ENCODE measurements around the gene A4GALT. TPM values are rescaled to one million over a fixed set of nuclear protein-coding genes. Genes with fewer than 3 reads are reported as not detected.

The A4GALT gene
- total RNA-seq, 1 donor from 2014 or later: 2.6 TPM

DNA sequence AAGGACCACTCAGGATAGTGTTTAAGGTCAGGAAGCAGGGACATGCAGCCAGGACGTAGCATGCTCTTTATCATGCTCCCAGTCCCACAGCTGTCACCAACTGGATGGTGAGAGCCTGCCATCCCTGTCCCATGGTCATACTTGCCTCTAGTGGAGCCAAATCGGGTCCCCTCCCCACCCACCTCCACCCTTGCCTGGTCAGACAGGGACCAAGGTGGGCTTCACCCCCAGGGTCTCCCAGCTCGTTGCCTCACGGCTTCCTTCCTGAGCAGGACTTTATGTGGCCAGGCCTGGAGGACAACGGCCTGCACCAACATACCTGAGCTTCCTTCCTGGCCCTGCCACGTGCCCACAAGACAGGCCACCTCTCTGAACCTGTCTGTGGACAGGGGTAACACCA is 19.8 kb downstream of the A4GALT start:
- Histone ChIP-seq H3F3A (ENCODE audit: low read depth) (no peaks in the 10 kb centered on the region), H4K20me1 (ENCODE audit: low read depth) (peaks cover 22% of the 10 kb centered on the region), H3K27me3 (no peaks in the 10 kb centered on the region), H3K9me3 (ENCODE audit: low read depth) (no peaks in the 10 kb centered on the region), H3K79me2 (ENCODE audit: low read depth) (no peaks in the 10 kb centered on the region), H3K4me2 (no peak overlapping the region), H3K36me3 (no peaks in the 10 kb centered on the region), H3K27ac (no peak overlapping the region), H3K4me1 (no peaks in the 10 kb centered on the region), H2AFZ (replicated peaks) (no peak overlapping the region), H3K4me3 (no peak overlapping the region), H3K9ac (no peak overlapping the region)
- H3K27me3 Mint-ChIP-seq (ENCODE audit: insufficient read depth, low read depth): peaks cover 2% of the 10 kb centered on the region
- no peak overlapping the region for H3K27ac Mint-ChIP-seq
- no peak overlapping the region for H3K4me3 Mint-ChIP-seq
- no peak for TF ChIP-seq EZH2phosphoT487 (IDR thresholded peaks at IDR 0.05)
- no peak for TF ChIP-seq EZH2 (IDR thresholded peaks at IDR 0.05)
- TF ChIP-seq, protein P1, sequence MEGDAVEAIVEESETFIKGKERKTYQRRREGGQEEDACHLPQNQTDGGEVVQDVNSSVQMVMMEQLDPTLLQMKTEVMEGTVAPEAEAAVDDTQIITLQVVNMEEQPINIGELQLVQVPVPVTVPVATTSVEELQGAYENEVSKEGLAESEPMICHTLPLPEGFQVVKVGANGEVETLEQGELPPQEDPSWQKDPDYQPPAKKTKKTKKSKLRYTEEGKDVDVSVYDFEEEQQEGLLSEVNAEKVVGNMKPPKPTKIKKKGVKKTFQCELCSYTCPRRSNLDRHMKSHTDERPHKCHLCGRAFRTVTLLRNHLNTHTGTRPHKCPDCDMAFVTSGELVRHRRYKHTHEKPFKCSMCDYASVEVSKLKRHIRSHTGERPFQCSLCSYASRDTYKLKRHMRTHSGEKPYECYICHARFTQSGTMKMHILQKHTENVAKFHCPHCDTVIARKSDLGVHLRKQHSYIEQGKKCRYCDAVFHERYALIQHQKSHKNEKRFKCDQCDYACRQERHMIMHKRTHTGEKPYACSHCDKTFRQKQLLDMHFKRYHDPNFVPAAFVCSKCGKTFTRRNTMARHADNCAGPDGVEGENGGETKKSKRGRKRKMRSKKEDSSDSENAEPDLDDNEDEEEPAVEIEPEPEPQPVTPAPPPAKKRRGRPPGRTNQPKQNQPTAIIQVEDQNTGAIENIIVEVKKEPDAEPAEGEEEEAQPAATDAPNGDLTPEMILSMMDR (IDR thresholded peaks at IDR 0.05): no peak
- H3K36me3 Mint-ChIP-seq: no peaks in the 10 kb centered on the region
- peaks cover 24% of the 10 kb centered on the region for H3K4me1 Mint-ChIP-seq
- no peak for DNase-seq (ENCODE audit: low spot score)
- no peaks in the 10 kb centered on the region for H3K9me3 Mint-ChIP-seq

DNA sequence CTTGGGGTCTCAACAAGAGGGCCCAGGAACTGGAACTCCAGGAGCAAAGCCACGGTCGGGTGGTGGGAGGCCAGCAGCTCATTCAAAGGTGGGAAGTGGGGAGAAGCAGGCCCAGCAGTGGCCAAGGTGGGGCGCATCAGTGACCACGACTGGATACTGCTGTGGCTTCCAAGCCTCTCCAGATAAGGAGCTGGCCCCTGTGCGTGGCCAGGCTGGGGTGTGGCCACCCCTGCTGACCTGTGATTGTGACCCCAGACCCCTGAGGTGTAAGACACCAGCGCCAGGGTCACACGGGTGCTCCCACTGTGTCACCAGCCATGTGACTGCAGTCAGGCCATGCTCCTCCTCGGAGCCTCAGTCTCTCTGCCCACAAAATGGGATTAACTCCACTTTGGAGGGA is 20.3 kb downstream of the A4GALT start:
- H2AFZ ChIP-seq (replicated peaks): no peak overlapping the region
- no peaks in the 10 kb centered on the region for H3K27me3 ChIP-seq
- H3K9ac ChIP-seq: no peak overlapping the region
- no peaks in the 10 kb centered on the region for H3K79me2 ChIP-seq (ENCODE audit: low read depth)
- no peak for DNase-seq (ENCODE audit: low spot score)
- no peaks in the 10 kb centered on the region for H3K36me3 ChIP-seq
- H3F3A ChIP-seq (ENCODE audit: low read depth): no peaks in the 10 kb centered on the region
- Mint-ChIP-seq H3K36me3 (no peaks in the 10 kb centered on the region), H3K4me3 (no peak overlapping the region), H3K27ac (no peak overlapping the region), H3K27me3 (ENCODE audit: insufficient read depth, low read depth) (peaks cover 2% of the 10 kb centered on the region), H3K4me1 (peaks cover 27% of the 10 kb centered on the region), H3K9me3 (no peaks in the 10 kb centered on the region)
- TF ChIP-seq EZH2 (IDR thresholded peaks at IDR 0.05) (no peak), EZH2phosphoT487 (IDR thresholded peaks at IDR 0.05) (no peak)
- TF ChIP-seq, protein P1 (IDR thresholded peaks at IDR 0.05): no peak
- peaks cover 22% of the 10 kb centered on the region for H4K20me1 ChIP-seq (ENCODE audit: low read depth)
- no peak overlapping the region for H3K4me3 ChIP-seq
- no peak overlapping the region for H3K4me2 ChIP-seq
- H3K9me3 ChIP-seq (ENCODE audit: low read depth): no peaks in the 10 kb centered on the region
- H3K27ac ChIP-seq: no peak overlapping the region
- no peaks in the 10 kb centered on the region for H3K4me1 ChIP-seq

DNA sequence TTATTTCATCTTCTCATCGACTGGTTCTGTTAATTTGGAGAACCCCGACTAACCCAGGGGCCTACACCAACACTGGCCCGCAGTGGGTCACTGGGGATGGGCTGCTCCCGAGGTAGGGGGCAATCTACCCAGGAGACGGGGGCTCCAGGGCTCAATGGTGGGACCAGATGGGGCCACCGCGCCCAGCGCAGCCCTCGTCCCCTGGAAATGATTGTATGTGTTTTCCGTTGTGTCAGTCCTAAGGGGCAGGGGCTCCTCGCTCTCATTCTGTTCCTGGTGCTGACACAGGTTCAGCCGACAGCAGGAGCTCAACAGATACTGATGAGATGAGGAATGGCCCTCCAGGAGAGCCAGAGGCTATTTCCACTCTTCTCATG is 20.7 kb downstream of the A4GALT start:
- Histone ChIP-seq H2AFZ (replicated peaks) (no peak overlapping the region), H3K79me2 (ENCODE audit: low read depth) (no peaks in the 10 kb centered on the region), H3K4me3 (no peak overlapping the region), H3K9me3 (ENCODE audit: low read depth) (no peaks in the 10 kb centered on the region), H3K27me3 (no peaks in the 10 kb centered on the region), H3K9ac (no peak overlapping the region), H3F3A (ENCODE audit: low read depth) (no peaks in the 10 kb centered on the region), H3K4me1 (no peaks in the 10 kb centered on the region), H4K20me1 (ENCODE audit: low read depth) (peaks cover 20% of the 10 kb centered on the region), H3K36me3 (no peaks in the 10 kb centered on the region), H3K4me2 (no peak overlapping the region), H3K27ac (no peak overlapping the region)
- Mint-ChIP-seq H3K27ac (no peak overlapping the region), H3K9me3 (no peaks in the 10 kb centered on the region), H3K4me3 (no peak overlapping the region), H3K36me3 (no peaks in the 10 kb centered on the region), H3K4me1 (peaks cover 27% of the 10 kb centered on the region), H3K27me3 (ENCODE audit: insufficient read depth, low read depth) (peaks cover 2% of the 10 kb centered on the region)
- TF ChIP-seq EZH2 (IDR thresholded peaks at IDR 0.05) (no peak), EZH2phosphoT487 (IDR thresholded peaks at IDR 0.05) (no peak)
- no peak for DNase-seq (ENCODE audit: low spot score)

DNA sequence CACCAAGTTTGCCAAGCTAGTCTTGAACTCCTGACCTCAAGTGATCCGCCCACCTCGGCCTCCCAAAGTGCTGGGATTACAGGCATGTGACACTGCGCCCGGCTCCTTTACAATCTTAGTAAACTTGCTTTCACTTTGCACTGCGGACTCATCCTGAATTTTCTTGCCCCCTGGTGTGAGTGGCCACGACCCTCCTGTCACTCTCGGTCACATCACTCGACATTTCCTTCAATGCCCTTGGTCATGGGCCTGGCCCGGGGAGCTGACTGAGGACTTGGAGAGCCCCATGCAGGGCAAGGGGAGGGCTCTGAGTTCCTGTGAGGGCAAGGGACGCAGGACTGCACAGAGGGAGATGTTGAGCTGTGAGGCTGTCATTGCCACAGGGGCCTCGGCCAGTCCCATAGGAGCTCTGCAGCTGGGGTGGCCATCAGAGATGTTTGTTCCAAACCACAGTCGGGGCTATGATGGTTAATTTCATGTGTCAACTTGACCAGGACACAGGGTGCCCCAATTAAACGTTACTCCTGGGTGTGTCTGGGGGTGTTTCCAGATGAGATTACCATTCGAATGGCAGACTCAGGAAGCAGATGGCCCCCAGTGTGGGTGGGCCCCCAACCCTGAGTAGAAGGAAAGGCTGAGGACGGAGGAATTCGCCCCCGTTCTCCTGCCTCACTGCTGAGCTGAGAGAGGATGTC is 21.2 kb downstream of the A4GALT start:
- no peaks in the 10 kb centered on the region for H3K36me3 Mint-ChIP-seq
- no peak overlapping the region for H3K4me3 ChIP-seq

More for the DNA sequence above, 21.2 kb downstream of the A4GALT start:
- H3K9me3 ChIP-seq (ENCODE audit: low read depth): no peaks in the 10 kb centered on the region
- H3K9me3 Mint-ChIP-seq: no peaks in the 10 kb centered on the region
- TF ChIP-seq, protein P1 (IDR thresholded peaks at IDR 0.05): no peak
- TF ChIP-seq EZH2phosphoT487 (IDR thresholded peaks at IDR 0.05) (no peak), EZH2 (IDR thresholded peaks at IDR 0.05) (no peak)
- no peaks in the 10 kb centered on the region for H3K4me1 ChIP-seq
- H3K36me3 ChIP-seq: no peaks in the 10 kb centered on the region
- no peaks in the 10 kb centered on the region for H3K79me2 ChIP-seq (ENCODE audit: low read depth)
- no peak overlapping the region for H3K4me2 ChIP-seq
- H3K9ac ChIP-seq: no peak overlapping the region
- H2AFZ ChIP-seq (replicated peaks): no peak overlapping the region
- H3K4me3 Mint-ChIP-seq: no peak overlapping the region
- no peak overlapping the region for H3K27ac Mint-ChIP-seq
- H3K4me1 Mint-ChIP-seq: peaks cover 23% of the 10 kb centered on the region
- peaks cover 18% of the 10 kb centered on the region for H4K20me1 ChIP-seq (ENCODE audit: low read depth)
- no peak for DNase-seq (ENCODE audit: low spot score)
- H3F3A ChIP-seq (ENCODE audit: low read depth): no peaks in the 10 kb centered on the region
- H3K27me3 Mint-ChIP-seq (ENCODE audit: insufficient read depth, low read depth): peaks cover 2% of the 10 kb centered on the region
- no peak overlapping the region for H3K27ac ChIP-seq
- H3K27me3 ChIP-seq: no peaks in the 10 kb centered on the region
